Retinal pigment epithelial cell (primary cell): ENCODE data around the gene CLEC1A.

Experiments used
- DNase-seq: peaks from one replicate; pipeline ENCODE4 v3.0.0-alpha.2; 2010; ENCODE audit warnings: low read depth
- H3K4me3 ChIP-seq: 2 replicates; pipeline ENCODE4 v1.5.1; 2011; ENCODE audit warnings: mild to moderate bottlenecking, low read length, control low read depth, moderate library complexity
- TF ChIP-seq, protein P1 (sequence below): conservative IDR thresholded peaks from 2 replicates; pipeline ENCODE4 v1.5.1; 2011; ENCODE audit warnings: low read depth, low read length, control low read depth, inconsistent platforms

CLEC1A gene

DNA sequence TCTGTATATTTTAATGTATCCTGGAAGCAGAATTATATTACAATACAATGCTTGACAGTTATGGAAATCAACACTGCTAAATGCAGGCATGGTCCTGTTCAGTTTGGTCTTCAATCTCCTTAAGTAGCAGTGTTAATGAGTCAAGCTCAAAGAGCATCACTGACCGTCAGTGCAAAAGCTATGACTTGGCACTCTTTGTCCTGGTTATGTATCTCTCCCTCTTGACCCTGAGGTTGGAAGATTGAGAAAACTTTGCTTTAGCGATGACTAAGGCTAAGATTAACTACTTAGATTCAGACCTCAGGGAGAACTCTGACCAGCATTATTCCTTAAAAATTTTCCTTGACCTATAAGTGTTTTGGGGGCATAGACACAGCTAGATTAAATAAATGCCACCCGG, 20.3 kb upstream of the CLEC1A start:
- TF ChIP-seq, protein P1, sequence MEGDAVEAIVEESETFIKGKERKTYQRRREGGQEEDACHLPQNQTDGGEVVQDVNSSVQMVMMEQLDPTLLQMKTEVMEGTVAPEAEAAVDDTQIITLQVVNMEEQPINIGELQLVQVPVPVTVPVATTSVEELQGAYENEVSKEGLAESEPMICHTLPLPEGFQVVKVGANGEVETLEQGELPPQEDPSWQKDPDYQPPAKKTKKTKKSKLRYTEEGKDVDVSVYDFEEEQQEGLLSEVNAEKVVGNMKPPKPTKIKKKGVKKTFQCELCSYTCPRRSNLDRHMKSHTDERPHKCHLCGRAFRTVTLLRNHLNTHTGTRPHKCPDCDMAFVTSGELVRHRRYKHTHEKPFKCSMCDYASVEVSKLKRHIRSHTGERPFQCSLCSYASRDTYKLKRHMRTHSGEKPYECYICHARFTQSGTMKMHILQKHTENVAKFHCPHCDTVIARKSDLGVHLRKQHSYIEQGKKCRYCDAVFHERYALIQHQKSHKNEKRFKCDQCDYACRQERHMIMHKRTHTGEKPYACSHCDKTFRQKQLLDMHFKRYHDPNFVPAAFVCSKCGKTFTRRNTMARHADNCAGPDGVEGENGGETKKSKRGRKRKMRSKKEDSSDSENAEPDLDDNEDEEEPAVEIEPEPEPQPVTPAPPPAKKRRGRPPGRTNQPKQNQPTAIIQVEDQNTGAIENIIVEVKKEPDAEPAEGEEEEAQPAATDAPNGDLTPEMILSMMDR = no peak
- H3K4me3 ChIP-seq = no peak overlapping the region
- no peak for DNase-seq

DNA sequence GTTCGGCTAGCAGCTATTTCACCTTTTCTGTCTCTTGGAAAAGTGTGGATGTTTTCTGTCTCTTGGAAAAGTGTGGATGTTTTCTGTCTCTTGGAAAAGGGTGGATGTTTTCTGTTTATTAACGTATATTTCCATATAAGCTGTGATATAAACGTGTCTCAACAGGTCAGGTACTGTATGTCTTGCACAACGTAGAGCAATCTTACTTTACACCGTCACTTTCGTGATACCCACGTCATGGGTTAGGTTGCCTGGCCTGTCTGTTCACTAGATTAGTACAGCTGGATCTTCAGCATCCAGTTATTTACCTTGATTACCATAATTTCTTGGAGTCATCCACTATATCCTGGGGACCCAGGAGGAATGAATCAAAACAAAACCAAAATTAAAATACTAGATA, 17.1 kb upstream of the CLEC1A start:
- DNase-seq = no peak
- H3K4me3 ChIP-seq = no peak overlapping the region
- TF ChIP-seq, protein P1 = no peak

DNA sequence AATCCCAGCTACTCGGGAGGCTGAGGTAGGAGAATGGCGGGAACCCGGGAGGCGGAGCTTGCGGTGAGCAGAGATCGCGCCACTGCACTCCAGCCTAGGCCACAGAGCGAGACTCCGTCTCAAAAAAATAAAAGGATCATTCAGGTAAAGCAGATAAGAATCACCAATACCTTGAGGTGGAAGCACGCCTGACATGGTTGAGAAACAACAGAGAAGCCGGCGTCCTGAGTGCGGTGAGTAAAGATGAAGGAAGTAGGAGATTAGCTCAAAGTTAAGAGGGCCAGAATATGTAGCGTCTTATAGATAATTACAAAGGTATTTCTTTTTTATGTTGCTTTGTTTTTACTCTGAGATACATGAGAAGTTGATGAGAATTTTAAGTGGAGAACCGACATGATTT, 16.5 kb upstream of the CLEC1A start:
- DNase-seq = no peak
- no peak overlapping the region for H3K4me3 ChIP-seq
- TF ChIP-seq, protein P1 = no peak

DNA sequence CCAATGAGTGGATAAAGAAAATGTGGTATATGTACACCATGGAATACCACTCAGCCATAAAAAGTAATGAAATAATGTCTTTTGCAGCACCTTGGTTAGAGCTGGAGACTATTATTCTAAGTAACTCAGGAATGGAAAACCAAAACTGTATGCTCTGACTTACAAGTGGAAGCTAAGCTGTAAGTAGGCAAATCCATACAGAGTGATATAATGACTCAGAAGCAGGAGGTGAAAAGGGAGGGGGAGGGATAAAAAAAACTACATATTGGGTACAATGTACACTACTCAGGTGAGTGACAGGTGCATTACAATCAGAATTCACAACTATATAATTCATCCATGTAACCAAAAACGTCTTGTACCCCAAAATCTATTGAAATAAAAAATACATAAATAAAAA, 15.1 kb upstream of the CLEC1A start:
- TF ChIP-seq, protein P1 = no peak
- no peak overlapping the region for H3K4me3 ChIP-seq
- no peak for DNase-seq

DNA sequence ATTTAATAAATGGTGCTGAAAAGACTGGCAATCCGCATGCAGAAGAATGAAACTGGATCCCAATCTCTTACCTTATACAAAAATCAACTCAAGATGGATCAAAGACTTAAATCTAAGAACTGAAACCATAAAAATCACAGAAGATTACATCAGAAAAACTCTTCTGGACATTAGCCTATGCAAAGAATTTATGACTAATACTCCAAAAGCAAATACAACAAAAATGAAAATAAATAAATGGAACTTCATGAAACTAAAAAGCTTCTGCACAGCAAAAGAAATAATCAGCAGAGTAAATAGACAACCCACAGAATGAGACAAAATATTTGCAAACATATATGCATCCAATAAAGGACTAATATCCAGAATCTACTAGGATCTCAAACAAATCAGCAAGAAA, 14.3 kb upstream of the CLEC1A start:
- TF ChIP-seq, protein P1 = no peak
- no peak overlapping the region for H3K4me3 ChIP-seq
- no peak for DNase-seq

DNA sequence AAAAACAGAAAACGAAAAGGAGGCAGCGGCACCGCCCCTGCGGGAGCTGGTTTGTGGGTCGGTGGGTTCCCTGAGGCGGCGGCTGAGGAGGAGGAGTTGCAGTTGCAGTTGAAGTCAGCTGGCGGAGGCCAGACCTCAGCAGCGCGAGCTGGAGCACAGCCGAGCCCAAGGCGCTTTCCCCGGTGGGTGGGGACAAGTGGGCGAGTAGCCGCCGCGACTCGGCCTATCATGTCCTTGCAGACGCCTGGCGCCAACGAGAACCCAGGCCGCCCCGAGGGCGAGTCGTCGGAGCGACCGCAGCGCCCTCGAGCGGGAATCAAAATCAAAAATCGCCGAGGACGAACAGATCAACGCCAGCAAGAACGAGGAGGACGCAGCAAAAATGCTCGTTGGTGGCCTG, 12.7 kb upstream of the CLEC1A start:
- DNase-seq = no peak
- TF ChIP-seq, protein P1 = no peak
- H3K4me3 ChIP-seq = no peak overlapping the region

DNA sequence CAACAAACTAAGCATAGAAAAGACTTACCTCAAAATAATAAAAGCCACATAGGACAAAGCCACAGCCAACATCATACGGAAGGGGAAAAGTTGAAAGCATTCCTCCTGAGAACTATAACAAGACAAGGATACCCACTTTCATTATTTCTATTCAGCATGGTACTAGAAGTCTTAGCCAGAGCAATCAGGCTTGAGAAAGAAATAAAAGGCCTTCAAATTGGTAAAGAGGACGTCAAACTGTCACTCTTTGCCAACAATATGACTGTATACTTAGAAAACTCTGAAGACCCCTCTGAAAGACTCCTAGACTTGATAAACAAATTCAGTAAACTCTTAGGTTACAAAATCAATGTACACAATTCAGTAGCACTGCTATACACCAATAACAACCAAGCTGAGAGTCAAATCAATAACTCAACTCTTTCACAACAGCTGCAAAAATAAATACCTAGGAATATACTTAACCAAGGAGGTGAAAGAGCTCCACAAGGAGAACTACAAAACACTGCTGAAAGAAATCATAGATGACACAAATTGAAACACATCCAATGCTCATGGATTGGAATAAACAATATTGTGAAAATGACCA, 11.6 kb upstream of the CLEC1A start:
- H3K4me3 ChIP-seq = no peak overlapping the region
- DNase-seq = no peak
- TF ChIP-seq, protein P1 = no peak
